Brain microvascular endothelial cell (primary cell): ENCODE measurements around the gene DAB1.

Experiments used
- DNase-seq: peaks from one replicate; pipeline ENCODE4 v3.0.0-alpha.2; 2020
- H3K27ac ChIP-seq: fragments of 250-450 bp; sonication (Bioruptor Pico); 2 replicates; pipeline ENCODE4 v1.5.1; 2020; ENCODE audit warnings: mild to moderate bottlenecking, moderate library complexity
- H3K27me3 ChIP-seq: fragments of 250-450 bp; sonication (Bioruptor Pico); replicated peaks from 2 replicates; pipeline ENCODE4 v1.5.1; 2020; ENCODE audit warnings: mild to moderate bottlenecking
- H3K36me3 ChIP-seq: fragments of 250-450 bp; sonication (Bioruptor Pico); replicated peaks from 2 replicates; pipeline ENCODE4 v1.5.1; 2020; ENCODE audit warnings: mild to moderate bottlenecking
- H3K4me3 ChIP-seq: 2 replicates; pipeline ENCODE4 v1.5.1; 2011; ENCODE audit warnings: low read depth, mild to moderate bottlenecking, control low read depth, low read length, moderate library complexity
- CTCF ChIP-seq: IDR thresholded peaks from 2 replicates; pipeline ENCODE4 v1.5.1; 2011; ENCODE audit warnings: low read depth, mild to moderate bottlenecking, moderate library complexity, low read length, control low read depth, inconsistent platforms; ENCODE audit errors: missing control alignments
- in situ Hi-C: cut with HindIII; loops from 2 replicates; pipeline ENCODE4 v1.10.0; 2017; ENCODE audit warnings: low sequenced_read_pairs, low pct_ligation_motif_present

The DAB1 gene

GRCh38 chr1:57423656-57424211 lies at the start of gene DAB1:
DAB1 (minus strand) TSS chr1:57424060; CDS start chr1:57291030, 133,030 bp downstream.
- peak within 1 kb of the TSS; percentile 44 for H3K4me3 ChIP-seq
- no peak within 1 kb of the TSS for H3K27ac ChIP-seq
- TF ChIP-seq CTCF, result no peak

GRCh38 chr1:57473448-57473847 lies 49.6 kb upstream of the DAB1 start:
- Histone ChIP-seq H3K27me3 (no peaks in the 10 kb centered on the region), H3K27ac (no peak overlapping the region), H3K4me3 (no peak overlapping the region), H3K36me3 (no peaks in the 10 kb centered on the region)
- TF ChIP-seq CTCF, result no peak
- in situ Hi-C loops, result no loop called here
- DNase-seq, result no peak

More at GRCh38 chr1:57423656-57424211, at the start of gene DAB1:
- H3K36me3 ChIP-seq, result no peaks in the 10 kb centered on the region
- no peak for DNase-seq
- peaks cover 48% of the 10 kb centered on the region for H3K27me3 ChIP-seq
- in situ Hi-C loops, result no loop called here

GRCh38 chr1:57471995-57472394 lies 48.1 kb upstream of the DAB1 start:
- H3K36me3 ChIP-seq, result no peaks in the 10 kb centered on the region
- H3K27me3 ChIP-seq, result no peaks in the 10 kb centered on the region
- no peak overlapping the region for H3K27ac ChIP-seq
- DNase-seq, result no peak
- in situ Hi-C loops, result no loop called here
- TF ChIP-seq CTCF, result no peak
- H3K4me3 ChIP-seq, result no peak overlapping the region

GRCh38 chr1:57470036-57470435 lies 46.2 kb upstream of the DAB1 start:
- TF ChIP-seq CTCF, result no peak

GRCh38 chr1:57468641-57469523 lies 45.0 kb upstream of the DAB1 start:
- peak; percentile 6 for DNase-seq
- in situ Hi-C loops, result no loop called here
- H3K27me3 ChIP-seq, result no peaks in the 10 kb centered on the region
- H3K4me3 ChIP-seq, result no peak overlapping the region
- H3K36me3 ChIP-seq, result no peaks in the 10 kb centered on the region
- no peak overlapping the region for H3K27ac ChIP-seq
- TF ChIP-seq CTCF, result no peak

More at GRCh38 chr1:57470036-57470435, 46.2 kb upstream of the DAB1 start:
- H3K27me3 ChIP-seq, result no peaks in the 10 kb centered on the region
- in situ Hi-C loops, result no loop called here
- peak; percentile 52 for DNase-seq
- no peaks in the 10 kb centered on the region for H3K36me3 ChIP-seq
- H3K4me3 ChIP-seq, result no peak overlapping the region
- H3K27ac ChIP-seq, result no peak overlapping the region
